HL-60 (cell line): Measurements from ENCODE around the gene STAT5B.

Source experiments
- CTCF ChIP-seq: IDR thresholded peaks from one replicate; pipeline ENCODE4 v1.5.1; 2011; ENCODE audit warnings: low read length, control low read depth, inconsistent platforms; ENCODE audit not compliant: insufficient read depth
- POLR2AphosphoS5 ChIP-seq: IDR thresholded peaks from 2 replicates; pipeline ENCODE4 v1.6.1; 2012; ENCODE audit warnings: low read depth
- REST ChIP-seq: IDR thresholded peaks from 2 replicates; pipeline ENCODE4 v1.6.1; 2012; ENCODE audit warnings: low read depth; ENCODE audit not compliant: insufficient replicate concordance

GRCh38 chr17:42179911-42180410, 96.2 kb downstream of the STAT5B start:
- no peak for TF ChIP-seq CTCF
- TF ChIP-seq REST: peak; percentile 95
- no peak for TF ChIP-seq POLR2AphosphoS5
